HepG2 (cell line): ENCODE data around the gene TACC2. TPM values are rescaled to one million over a fixed set of nuclear protein-coding genes. Genes with fewer than 3 reads are reported as not detected.

Source experiments
- ATAC-seq: fragments of 200-7000 bp; cut with Tn5 transposase; 3 replicates; pipeline ENCODE4 v1.9.1; 2020; ENCODE audit warnings: mild to moderate bottlenecking, moderate library complexity
- BruUV-seq: library from RNA; stranded (reverse); fragments of 400-500 nt; replicated peaks from 2 replicates; lab custom pipeline; 2021; lab: Mats Ljungman, UMichigan
- CTCF ChIA-PET: fragments of 300-600 bp; formaldehyde crosslinking; extraction: SDS; loops from one replicate; lab custom pipeline; 2021; ENCODE audit warnings: low total read pairs, inconsistent platforms, low intra/inter-chr PET ratio; lab: Yijun Ruan, JAX
- POLR2A ChIA-PET: fragments of 350-600 bp; sonication (Branson Sonifier 250); formaldehyde crosslinking; loops from one replicate; lab custom pipeline; 2020; ENCODE audit warnings: antibody characterized with exemption, inconsistent platforms; lab: Yijun Ruan, JAX
- DNase-seq: peaks from one replicate; pipeline ENCODE4 v3.0.0-alpha.2; 2015; ENCODE audit warnings: low spot score
- FAIRE-seq: peaks from 3 replicates; lab custom pipeline; 2011; peaks lifted over from hg19 to GRCh38; lab: Jason Lieb, UNC
- H2AFZ ChIP-seq: one replicate; pipeline ENCODE4 v1.6.1; 2011; ENCODE audit warnings: low read length, inconsistent platforms
- H3K27ac ChIP-seq: fragments of 300-600 bp; 3 replicates; pipeline ENCODE4 v1.8.0; 2011; ENCODE audit warnings: mixed run types, mild to moderate bottlenecking, mixed read lengths, low read length, inconsistent platforms; ENCODE audit not compliant: insufficient read depth; ENCODE audit errors: extremely low read length
- H3K27me3 ChIP-seq, 2 experiments: fragments of 200-600 bp in 1 of 2; 2 replicates in 1 of 2; 3 replicates in 1 of 2; pipeline versions ENCODE4 v1.6.0 to v1.8.0; 2011; ENCODE audit warnings: low read length in 2 of 2, mild to moderate bottlenecking in 2 of 2, moderate library complexity in 2 of 2, inconsistent platforms in 1 of 2; ENCODE audit not compliant: insufficient read depth in 2 of 2, control insufficient read depth in 1 of 2
- H3K36me3 ChIP-seq, 2 experiments: fragments of 200-600 bp in 1 of 2; replicated peaks in 1 of 2; 2 replicates in 1 of 2; 3 replicates in 1 of 2; pipeline versions ENCODE4 v1.5.1 to v1.8.0; 2011; ENCODE audit warnings: low read length in 2 of 2, inconsistent platforms in 1 of 2; ENCODE audit not compliant: insufficient read depth in 2 of 2, control insufficient read depth in 1 of 2
- H3K4me1 ChIP-seq: 2 replicates; pipeline ENCODE4 v1.5.1; 2012; ENCODE audit warnings: low read length, inconsistent platforms; ENCODE audit not compliant: insufficient read depth
- H3K4me2 ChIP-seq: 2 replicates; pipeline ENCODE4 v1.6.0; 2011; ENCODE audit warnings: low read depth, low read length, inconsistent platforms
- H3K4me3 ChIP-seq, 3 experiments: fragments of 200-600 bp in 1 of 3; sonication (generic), shearing (Covaris generic) in 1 of 3; replicated peaks in 1 of 3; 2 replicates each; pipeline ENCODE4 v1.5.1; 2011 to 2016; ENCODE audit warnings: low read length in 3 of 3, inconsistent platforms in 2 of 3, low read depth in 2 of 3, mild to moderate bottlenecking in 2 of 3, control low read depth in 1 of 3, mixed read lengths in 1 of 3; ENCODE audit not compliant: insufficient read depth in 1 of 3
- H3K79me2 ChIP-seq: one replicate; pipeline ENCODE4 v1.6.1; 2011; ENCODE audit warnings: low read length, inconsistent platforms; ENCODE audit not compliant: insufficient read depth
- H3K9ac ChIP-seq: 2 replicates; pipeline ENCODE4 v1.6.0; 2011; ENCODE audit warnings: mild to moderate bottlenecking, low read depth, low read length, inconsistent platforms; ENCODE audit not compliant: insufficient read depth
- H3K9me3 ChIP-seq: 2 replicates; pipeline ENCODE4 v1.5.1; 2012; ENCODE audit warnings: mild to moderate bottlenecking, low read length
- H4K20me1 ChIP-seq: 2 replicates; pipeline ENCODE4 v1.6.0; 2011; ENCODE audit warnings: inconsistent platforms, mild to moderate bottlenecking, low read length, moderate library complexity; ENCODE audit not compliant: insufficient read depth
- ARNT2 ChIP-seq: sonication (generic); formaldehyde crosslinking; IDR thresholded peaks from 2 replicates; pipeline ENCODE4 v1.8.0; 2022; ENCODE audit warnings: mild to moderate bottlenecking, low read depth, missing genetic modification reagents, moderate library complexity
- CEBPG ChIP-seq: IDR thresholded peaks from 2 replicates; pipeline ENCODE4 v1.6.1; 2016
- GTF3A ChIP-seq: sonication (generic); formaldehyde crosslinking; conservative IDR thresholded peaks from 2 replicates; pipeline ENCODE4 v1.4.0; 2020; ENCODE audit warnings: mild to moderate bottlenecking, missing genetic modification reagents
- HMG20B ChIP-seq: conservative IDR thresholded peaks from 2 replicates; pipeline ENCODE4 v1.6.1; 2016; ENCODE audit warnings: missing genetic modification reagents, missing compliant biosample characterization
- HNRNPLL ChIP-seq: fragments of 200-400 bp; formaldehyde crosslinking; IDR thresholded peaks from 2 replicates; pipeline ENCODE4 v1.6.1; 2017; ENCODE audit warnings: mild to moderate bottlenecking, low read depth, low read length; ENCODE audit not compliant: poor library complexity, severe bottlenecking
- KAT8 ChIP-seq: IDR thresholded peaks from 2 replicates; pipeline ENCODE4 v1.6.1; 2016; ENCODE audit warnings: missing genetic modification reagents, missing compliant biosample characterization
- POGZ ChIP-seq: sonication (generic); formaldehyde crosslinking; IDR thresholded peaks from 2 replicates; pipeline ENCODE4 v1.4.0; 2020; ENCODE audit warnings: mild to moderate bottlenecking, missing genetic modification reagents
- U2AF2 ChIP-seq: fragments of 200-400 bp; formaldehyde crosslinking; IDR thresholded peaks from 2 replicates; pipeline ENCODE4 v1.6.1; 2017; ENCODE audit warnings: low read depth, mild to moderate bottlenecking, low read length
- ZFP41 ChIP-seq: sonication (generic); formaldehyde crosslinking; IDR thresholded peaks from 2 replicates; pipeline ENCODE4 v1.4.0; 2020; ENCODE audit warnings: mild to moderate bottlenecking, missing genetic modification reagents, borderline replicate concordance
- ZNF607 ChIP-seq: sonication (generic); formaldehyde crosslinking; IDR thresholded peaks from 2 replicates; pipeline ENCODE4 v1.5.1; 2020; ENCODE audit warnings: missing genetic modification reagents, mild to moderate bottlenecking, borderline replicate concordance
- ZNF790 ChIP-seq: sonication (generic); formaldehyde crosslinking; IDR thresholded peaks from 2 replicates; pipeline ENCODE4 v1.8.0; 2022; ENCODE audit warnings: missing genetic modification reagents, mild to moderate bottlenecking, borderline replicate concordance
- WGBS: methylation state at CpG from one replicate; pipeline ENCODE4 v1.1.6; 2017; ENCODE audit warnings: low lambda C conversion rate; 5-methylcytosine and 5-hydroxymethylcytosine counted together
- in situ Hi-C: cut with HindIII; loops from 2 replicates; pipeline ENCODE4 v1.10.0; 2017; ENCODE audit warnings: low pct_unique_long_range_greater_than_20kb; ENCODE audit not compliant: extremely low pct_ligation_motif_present
- intact Hi-C: fragments of 100-400 bp; cut with micrococcal nuclease; formaldehyde crosslinking; loops from one replicate; pipeline ENCODE4 v1.10.0; 2022; ENCODE audit not compliant: unreplicated experiment
- polyA plus RNA-seq, 8 experiments: library from polyadenylated mRNA; depleted of rRNA in 3 of 8; stranded (reverse) in 7 of 8; unstranded in 1 of 8; fragments of >200 nt; fragmentation: Illumina TruSeq in 4 of 8; extraction: Trizol in 4 of 8; gene quantifications; 2 replicates each; pipeline versions ENCODE4 v1.2.1 to v1.2.3, GENCODE V29; 2011 to 2016; ENCODE audit warnings: low read depth in 4 of 8, missing spikeins in 1 of 8, mixed read lengths in 1 of 8; ENCODE audit not compliant: insufficient read depth in 1 of 8
- total RNA-seq, 5 experiments: library from RNA; depleted of rRNA; stranded (reverse); fragments of >200 nt; fragmentation: Illumina TruSeq; extraction: Trizol; gene quantifications; 2 replicates each; pipeline ENCODE4 v1.2.3, GENCODE V29; 2016; ENCODE audit warnings: low read depth in 1 of 5
- TF ChIP-seq, protein P1 (sequence below): IDR thresholded peaks from 2 replicates; pipeline ENCODE4 v1.6.1; 2016
- TF ChIP-seq, protein P2 (sequence below): sonication (generic); formaldehyde crosslinking; IDR thresholded peaks from 2 replicates; pipeline ENCODE4 v1.5.0; 2020; ENCODE audit warnings: missing genetic modification reagents
- TF ChIP-seq, protein P3 (sequence below): sonication (generic); formaldehyde crosslinking; IDR thresholded peaks from 2 replicates; pipeline ENCODE4 v1.5.0; 2020; ENCODE audit warnings: mild to moderate bottlenecking, missing genetic modification reagents

TACC2 gene
- total and polyA plus RNA-seq, 2 of the 13 experiments (the other 11 are each of a cell fraction or from before 2014, with no cell fraction given): 11.8 to 16.0 TPM

DNA sequence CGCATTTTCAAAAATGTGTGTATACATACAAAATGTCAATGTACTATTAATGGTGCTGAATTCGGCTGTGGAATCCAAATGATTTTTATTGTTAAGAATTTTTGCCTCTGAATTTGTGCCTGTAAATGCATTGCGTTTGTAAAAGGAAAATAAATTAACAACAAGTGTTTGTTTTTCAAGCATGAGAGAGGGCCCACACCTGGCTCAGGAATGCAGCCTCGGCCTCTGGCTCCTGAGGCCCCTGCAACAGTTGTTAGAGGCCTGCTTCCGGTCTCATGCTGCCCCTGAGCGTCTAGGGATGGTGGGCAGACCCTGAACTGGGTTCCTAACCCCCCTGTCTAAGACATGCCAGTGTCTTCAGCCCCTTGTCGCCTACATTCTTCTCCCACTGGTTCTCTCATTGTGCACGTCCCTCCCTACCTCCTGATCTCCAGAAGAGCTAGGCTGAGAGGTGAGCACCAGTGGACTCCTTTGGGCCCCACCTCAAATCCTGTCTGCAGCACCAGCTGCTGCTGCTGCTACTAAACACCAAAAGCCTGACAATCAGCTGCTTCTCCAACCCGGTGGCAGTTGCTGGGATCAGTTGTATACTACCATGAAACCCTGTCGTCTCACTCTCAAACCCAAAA lies 280.2 kb downstream of the TACC2 start (continued):
- TF ChIP-seq, protein P1, sequence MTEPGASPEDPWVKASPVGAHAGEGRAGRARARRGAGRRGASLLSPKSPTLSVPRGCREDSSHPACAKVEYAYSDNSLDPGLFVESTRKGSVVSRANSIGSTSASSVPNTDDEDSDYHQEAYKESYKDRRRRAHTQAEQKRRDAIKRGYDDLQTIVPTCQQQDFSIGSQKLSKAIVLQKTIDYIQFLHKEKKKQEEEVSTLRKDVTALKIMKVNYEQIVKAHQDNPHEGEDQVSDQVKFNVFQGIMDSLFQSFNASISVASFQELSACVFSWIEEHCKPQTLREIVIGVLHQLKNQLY: no peak

DNA sequence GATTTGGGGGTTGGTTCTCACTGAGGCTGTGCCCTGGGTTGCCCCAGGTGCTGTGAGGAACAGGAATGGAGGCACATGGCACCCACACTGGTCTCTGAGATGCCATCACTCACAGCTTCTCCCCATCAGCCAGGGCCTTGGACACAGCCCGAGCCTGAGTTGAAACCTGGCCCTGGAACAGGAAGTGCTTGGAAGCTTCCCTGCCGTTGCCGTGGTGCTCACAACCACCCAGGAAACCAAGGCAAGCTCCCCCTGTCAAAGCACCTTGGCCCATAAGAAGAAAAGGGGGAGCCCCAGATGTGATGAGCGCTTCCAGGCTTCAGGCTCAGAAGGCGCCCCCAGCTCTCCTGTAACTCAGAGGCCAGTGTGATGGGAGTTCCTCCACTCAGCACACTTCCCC lies 282.1 kb downstream of the TACC2 start, which contains the start of gene BTBD16:
TSS of gene BTBD16 (plus strand) at position 221 of the 400 bp plus-strand sequence. CDS start 3,786 bp downstream, outside the sequence.
- no peaks in the 10 kb centered on the region for H3K27me3 ChIP-seq
- intact Hi-C loops: no loop called here
- ATAC-seq: no peak
- no peak within 1 kb of the TSS for H3K27ac ChIP-seq
- H3K36me3 ChIP-seq: peaks cover 0 to 1% of the 10 kb centered on the region in 2 experiments; a peak in 1 of 5 replicates
- H3K9me3 ChIP-seq: no peaks in the 10 kb centered on the region
- CTCF ChIA-PET: no interaction called here
- TF ChIP-seq POGZ (CRISPR knock-in tag) (no peak), ZFP41 (no peak), HNRNPLL (no peak)
- TF ChIP-seq, all 625 proteins: peak for 0
- in situ Hi-C loops: no loop called here
- WGBS: 72% methylated on average over 2 of the region's 5 CpGs
- BruUV-seq: no TSS peak
- no peak within 1 kb of the TSS for H2AFZ ChIP-seq
- H3K4me1 ChIP-seq: peaks cover 11% of the 10 kb centered on the region
- no peak within 1 kb of the TSS for H3K4me2 ChIP-seq
- H3K79me2 ChIP-seq: no peaks in the 10 kb centered on the region
- H3K4me3 ChIP-seq: no peak within 1 kb of the TSS
- FAIRE-seq (no peak), DNase-seq (no peak)
- no peak within 1 kb of the TSS for H3K9ac ChIP-seq
- H4K20me1 ChIP-seq: no peaks in the 10 kb centered on the region
- POLR2A ChIA-PET: interaction anchor here (1.6 kb wide), 1 partner anchor 103 kb away, joined by 3 read pairs; the partner anchor contains the start of gene PLEKHA1

DNA sequence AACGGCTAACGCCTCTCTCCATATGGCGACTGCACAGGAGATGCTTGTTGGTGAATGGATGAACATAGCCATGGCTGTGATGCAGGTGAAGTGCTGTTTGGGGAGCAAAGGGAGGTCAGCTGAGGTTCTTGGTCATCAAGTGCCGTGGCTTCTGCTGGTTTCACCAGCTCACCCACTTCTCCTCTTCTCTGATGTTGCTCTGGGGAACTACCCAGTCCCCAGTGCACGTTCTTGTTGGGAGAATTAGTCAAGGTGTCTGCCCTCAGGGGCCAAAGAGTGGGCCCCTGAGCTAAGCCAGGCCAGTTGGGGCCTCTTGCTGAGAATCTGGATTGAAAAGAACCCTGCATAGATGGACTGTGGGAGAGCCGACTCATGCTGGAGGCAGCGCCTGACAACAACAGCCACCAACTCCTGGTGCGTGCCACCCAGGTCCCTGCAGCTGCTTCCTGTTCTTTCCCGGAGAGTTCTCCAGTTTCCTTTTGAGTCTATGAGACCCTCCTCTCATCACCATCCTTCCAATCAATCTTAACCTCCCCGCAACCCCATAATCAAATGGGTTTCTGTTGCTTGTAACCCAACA lies 285.1 kb downstream of the TACC2 start:
- H3K36me3 ChIP-seq: no peaks in the 10 kb centered on the region
- no peaks in the 10 kb centered on the region for H3K79me2 ChIP-seq
- H3K27ac ChIP-seq: no peak overlapping the region
- H3K9me3 ChIP-seq: no peaks in the 10 kb centered on the region
- in situ Hi-C loops: no loop called here
- H2AFZ ChIP-seq: no peak overlapping the region
- intact Hi-C loops: no loop called here
- no peak for DNase-seq
- BruUV-seq: no TSS peak
- WGBS: 79% methylated on average over 8 of the region's 10 CpGs
- ChIA-PET POLR2A (no interaction called here), CTCF (no interaction called here)
- H4K20me1 ChIP-seq: no peaks in the 10 kb centered on the region
- FAIRE-seq: no peak
- H3K4me3 ChIP-seq: no peak overlapping the region
- ATAC-seq: no peak
- H3K4me2 ChIP-seq: no peak overlapping the region
- H3K4me1 ChIP-seq: peaks cover 12% of the 10 kb centered on the region
- H3K27me3 ChIP-seq: no peaks in the 10 kb centered on the region; a peak in 1 of 5 replicates
- H3K9ac ChIP-seq: no peak overlapping the region
- TF ChIP-seq ARNT2 (CRISPR knock-in tag): no peak
- TF ChIP-seq, protein P2, sequence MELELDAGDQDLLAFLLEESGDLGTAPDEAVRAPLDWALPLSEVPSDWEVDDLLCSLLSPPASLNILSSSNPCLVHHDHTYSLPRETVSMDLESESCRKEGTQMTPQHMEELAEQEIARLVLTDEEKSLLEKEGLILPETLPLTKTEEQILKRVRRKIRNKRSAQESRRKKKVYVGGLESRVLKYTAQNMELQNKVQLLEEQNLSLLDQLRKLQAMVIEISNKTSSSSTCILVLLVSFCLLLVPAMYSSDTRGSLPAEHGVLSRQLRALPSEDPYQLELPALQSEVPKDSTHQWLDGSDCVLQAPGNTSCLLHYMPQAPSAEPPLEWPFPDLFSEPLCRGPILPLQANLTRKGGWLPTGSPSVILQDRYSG: no peak
- TF ChIP-seq KAT8 (CRISPR knock-in tag): no peak
- no peak for TF ChIP-seq CEBPG (CRISPR knock-in tag)
- TF ChIP-seq ZNF790 (CRISPR knock-in tag): no peak
- no peak for TF ChIP-seq U2AF2
- TF ChIP-seq HMG20B (CRISPR knock-in tag): no peak
- TF ChIP-seq, protein P3, sequence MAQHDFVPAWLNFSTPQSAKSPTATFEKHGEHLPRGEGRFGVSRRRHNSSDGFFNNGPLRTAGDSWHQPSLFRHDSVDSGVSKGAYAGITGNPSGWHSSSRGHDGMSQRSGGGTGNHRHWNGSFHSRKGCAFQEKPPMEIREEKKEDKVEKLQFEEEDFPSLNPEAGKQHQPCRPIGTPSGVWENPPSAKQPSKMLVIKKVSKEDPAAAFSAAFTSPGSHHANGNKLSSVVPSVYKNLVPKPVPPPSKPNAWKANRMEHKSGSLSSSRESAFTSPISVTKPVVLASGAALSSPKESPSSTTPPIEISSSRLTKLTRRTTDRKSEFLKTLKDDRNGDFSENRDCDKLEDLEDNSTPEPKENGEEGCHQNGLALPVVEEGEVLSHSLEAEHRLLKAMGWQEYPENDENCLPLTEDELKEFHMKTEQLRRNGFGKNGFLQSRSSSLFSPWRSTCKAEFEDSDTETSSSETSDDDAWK (CRISPR knock-in tag): no peak
- no peak for TF ChIP-seq ZNF607 (CRISPR knock-in tag)
- TF ChIP-seq GTF3A (CRISPR knock-in tag): no peak
